GM10847 (cell line): ENCODE results near the gene ERMAP.

ENCODE experiments used
- POLR2A ChIP-seq: IDR thresholded peaks from 2 replicates; pipeline ENCODE4 v1.6.1; 2011; ENCODE audit not compliant: insufficient read length; ENCODE audit errors: extremely low read depth

Gene ERMAP

DNA sequence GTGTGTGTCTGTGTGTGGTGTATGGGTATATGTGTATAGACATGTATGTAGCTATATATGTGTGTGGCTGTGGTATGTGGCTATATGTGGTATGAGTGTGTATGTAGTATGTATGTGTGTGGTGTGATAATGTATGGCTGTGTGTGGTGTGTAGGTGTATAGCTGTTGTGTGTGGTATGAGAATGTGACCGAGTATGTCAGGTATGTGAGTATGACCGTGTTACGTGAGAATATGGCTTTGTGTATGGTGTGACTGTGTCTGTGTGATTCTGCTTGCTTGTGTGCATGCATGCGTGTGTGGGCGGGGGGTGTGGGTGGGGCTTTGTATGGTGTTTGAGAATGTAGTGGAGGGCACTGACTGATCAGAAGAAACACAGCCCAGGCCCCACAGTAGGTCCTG is 33.0 kb downstream of the ERMAP start:
- TF ChIP-seq POLR2A, result no peak

- no peak for TF ChIP-seq POLR2A
Observed at GRCh38 chr1:42851420-42851819, 34.5 kb downstream of the ERMAP start.

GRCh38 chr1:42851960-42852607 is 35.2 kb downstream of the ERMAP start:
- TF ChIP-seq POLR2A, result no peak

DNA sequence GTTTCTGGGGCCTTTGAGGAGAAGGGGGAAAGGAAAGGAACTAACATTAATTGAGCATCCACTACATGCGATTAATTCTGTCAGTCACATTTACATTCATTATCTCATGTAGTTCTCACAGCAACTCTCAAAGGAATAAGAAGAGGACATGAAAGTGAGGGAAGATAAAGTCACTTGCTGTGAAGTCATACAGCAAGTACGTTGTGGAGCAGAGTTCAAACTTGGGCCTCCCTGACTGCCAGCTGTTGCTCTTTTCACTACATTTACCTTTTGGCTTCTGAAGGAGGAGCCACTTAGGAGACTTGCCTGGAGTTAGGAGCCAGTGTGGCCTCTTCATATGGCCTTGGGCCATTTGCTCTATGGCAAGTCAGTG is 35.7 kb downstream of the ERMAP start:
- no peak for TF ChIP-seq POLR2A

- TF ChIP-seq POLR2A, result no peak
Observed at GRCh38 chr1:42853116-42853884, 36.4 kb downstream of the ERMAP start.

- no peak for TF ChIP-seq POLR2A
Observed at GRCh38 chr1:42860339-42861013, 43.6 kb downstream of the ERMAP start.

DNA sequence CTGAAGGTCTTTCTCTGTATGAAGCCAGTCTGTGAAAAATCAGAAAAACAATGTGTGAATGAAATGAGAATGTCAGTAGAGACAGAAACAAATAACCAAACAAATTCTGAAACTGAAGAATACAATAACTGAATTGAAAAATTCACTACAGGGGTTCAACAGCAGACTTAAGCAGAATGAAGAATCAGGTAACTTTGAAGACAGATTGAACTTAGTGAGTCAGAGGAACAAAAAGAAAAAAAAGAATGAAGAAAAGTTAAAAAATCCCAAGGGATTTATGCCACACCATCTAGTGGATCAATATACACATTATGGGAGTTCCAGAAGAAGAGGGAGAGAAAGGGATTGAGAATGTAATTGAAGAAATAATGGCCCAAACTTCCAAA is 44.1 kb downstream of the ERMAP start:
- TF ChIP-seq POLR2A, result no peak

GRCh38 chr1:42866549-42866948 is 49.6 kb downstream of the ERMAP start:
- TF ChIP-seq POLR2A, result no peak

DNA sequence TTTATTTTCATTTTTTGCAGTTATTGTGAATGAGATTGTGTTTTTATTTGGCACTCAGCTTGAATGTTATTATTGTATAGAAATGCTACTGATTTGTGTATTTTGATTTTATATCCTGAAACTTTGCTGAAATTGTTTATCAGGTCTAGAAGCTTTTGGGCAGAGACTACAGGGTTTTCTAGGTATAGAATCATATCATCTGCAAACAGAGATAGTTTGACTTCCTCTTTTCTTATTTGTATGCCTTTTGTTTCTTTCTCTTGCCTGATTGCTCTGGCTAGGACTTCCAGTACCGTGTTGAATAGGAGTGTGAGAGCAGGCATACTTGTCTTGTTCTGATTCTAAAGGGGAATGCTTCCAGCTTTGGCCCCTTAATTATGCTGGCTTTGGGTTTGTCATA is 56.7 kb downstream of the ERMAP start:
- no peak for TF ChIP-seq POLR2A

DNA sequence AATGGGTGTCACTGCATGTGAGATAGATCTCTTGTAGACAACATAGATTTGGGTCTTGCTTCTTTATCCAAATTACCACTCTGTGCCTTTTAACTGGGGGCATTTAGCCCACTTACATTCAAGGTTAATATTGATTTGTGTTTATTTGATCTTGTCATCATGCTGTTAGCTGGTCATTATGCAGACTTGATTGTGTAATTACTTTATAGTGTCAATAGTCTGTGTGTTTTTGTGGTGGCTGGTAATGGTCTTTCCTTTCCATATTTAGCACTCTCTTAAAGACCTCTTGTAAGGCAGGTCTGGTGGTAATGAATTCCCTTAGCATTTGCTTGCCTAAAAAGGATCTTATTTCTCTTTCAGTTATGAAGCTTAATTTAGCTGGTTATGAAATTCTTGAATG is 59.1 kb downstream of the ERMAP start:
- no peak for TF ChIP-seq POLR2A

DNA sequence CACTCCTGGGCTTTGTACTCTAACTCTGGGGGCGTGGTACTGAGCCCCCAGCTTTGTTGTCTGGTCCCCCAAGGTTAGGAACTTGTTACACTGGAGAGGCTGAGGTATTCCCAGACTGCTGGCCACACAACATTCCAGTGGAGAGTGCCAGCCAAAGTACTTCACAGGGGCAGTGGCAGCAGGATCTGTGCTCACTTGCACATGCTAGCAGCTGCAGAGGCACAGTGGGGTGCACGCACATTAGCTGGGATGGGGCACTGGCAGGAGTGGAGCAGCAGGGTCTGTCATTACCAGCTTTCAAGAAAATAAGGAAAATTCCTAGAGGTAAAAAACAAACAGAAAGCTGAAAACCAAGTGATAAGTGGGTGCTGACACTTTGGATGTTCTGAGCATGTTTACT is 60.5 kb downstream of the ERMAP start:
- no peak for TF ChIP-seq POLR2A

GRCh38 chr1:42880384-42880783 is 63.5 kb downstream of the ERMAP start:
- no peak for TF ChIP-seq POLR2A

DNA sequence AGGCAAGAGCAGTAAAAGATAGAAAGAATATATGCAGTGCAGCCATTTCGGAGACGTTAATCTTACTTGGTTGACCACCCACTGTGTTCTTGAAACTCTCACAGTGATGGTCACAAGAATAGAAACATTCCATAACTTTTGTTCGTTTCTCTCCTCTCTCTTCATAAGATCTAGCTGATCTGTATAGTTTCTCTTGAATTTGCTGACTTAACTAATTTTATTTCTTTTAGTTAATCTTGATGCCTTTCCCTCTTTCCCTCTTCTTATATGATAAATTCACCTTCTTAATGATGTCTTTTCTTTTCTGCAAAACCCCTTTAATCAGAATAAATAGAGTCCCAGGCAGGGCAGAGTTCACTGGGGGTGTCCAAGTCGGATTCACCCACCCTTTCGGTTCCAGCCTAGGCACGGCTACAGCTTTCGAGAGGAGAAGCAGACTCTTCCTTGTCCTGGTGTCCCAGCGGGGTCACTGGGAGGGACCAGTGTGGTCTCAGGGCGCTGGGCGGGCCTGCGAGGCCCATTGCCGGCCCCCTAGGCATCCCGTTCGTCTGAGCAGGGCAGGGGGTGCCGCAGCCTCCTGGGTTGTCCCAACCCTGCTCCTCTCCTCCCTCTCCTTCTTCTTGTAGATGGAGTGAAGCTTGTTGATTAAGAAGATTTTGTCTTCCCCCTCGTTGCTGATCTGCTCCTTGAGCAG is 69.3 kb downstream of the ERMAP start:
- TF ChIP-seq POLR2A, result no peak

DNA sequence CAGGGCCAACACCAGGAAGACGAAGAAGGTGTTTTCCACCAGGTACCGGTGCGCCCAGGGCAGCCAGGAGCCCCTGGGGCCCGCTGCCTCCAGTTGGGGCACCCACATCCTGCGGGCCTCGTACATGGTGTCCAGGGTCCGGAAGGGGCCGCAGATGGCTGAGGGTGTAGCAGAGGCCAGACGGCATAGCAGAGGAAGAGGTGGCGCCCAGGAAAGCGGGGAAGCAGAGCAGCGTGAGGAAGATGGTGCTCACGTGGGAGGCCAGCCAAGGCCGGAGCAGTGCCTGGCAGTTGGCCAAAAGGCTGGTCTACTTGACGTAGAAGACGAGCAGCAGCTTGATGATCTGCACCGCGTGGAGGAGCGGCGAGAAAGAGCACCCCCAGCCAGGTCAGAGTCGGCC is 69.9 kb downstream of the ERMAP start:
- TF ChIP-seq POLR2A, result no peak

- TF ChIP-seq POLR2A, result no peak
Observed at GRCh38 chr1:42887366-42887765, 70.4 kb downstream of the ERMAP start.
